ENCODE results near the gene TGFBR3.

DNA sequence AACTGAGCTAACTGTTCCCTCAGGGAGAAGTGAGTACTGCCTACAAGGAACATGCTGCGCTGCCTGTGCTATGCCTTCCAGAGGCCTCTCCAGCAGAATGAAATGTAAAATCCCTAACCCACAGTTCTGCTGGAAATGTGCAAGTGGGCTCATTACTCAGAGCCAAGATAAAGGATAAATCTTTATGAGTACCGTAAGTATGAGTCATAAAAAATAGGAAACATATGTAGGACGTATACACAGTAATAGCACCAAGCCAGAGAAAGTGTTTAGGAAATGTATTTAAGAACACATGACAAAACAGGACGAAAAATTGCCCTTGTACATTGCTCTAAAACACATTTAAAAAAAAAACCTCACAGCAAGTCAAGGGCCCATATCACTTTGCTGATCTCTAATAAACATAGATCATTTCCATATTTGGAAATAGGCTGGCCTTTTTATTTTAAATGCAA lies 104.6 kb downstream of the TGFBR3 start:
- no peak for TF ChIP-seq EZH2 (IDR thresholded peaks at IDR 0.05; ENCODE audit: insufficient read depth, poor library complexity, severe bottlenecking)
- TF ChIP-seq EZH2phosphoT487 (IDR thresholded peaks at IDR 0.05; ENCODE audit: insufficient read depth, low read depth), result no peak

All from GM23248 (cell line).